GM13976 (cell line): ENCODE results near the gene KNDC1.

Experiments used
- DNase-seq: peaks from one replicate; pipeline ENCODE4 v3.0.0; 2012; ENCODE audit warnings: low spot score
- in situ Hi-C: fragments of 300-500 bp; cut with MboI; formaldehyde crosslinking; loops from one replicate; pipeline ENCODE4 v1.12.0; 2022; ENCODE audit warnings: low sequenced_read_pairs, mixed read lengths, inconsistent platforms; ENCODE audit not compliant: unreplicated experiment
- TF ChIP-seq, protein P1 (sequence below): IDR thresholded peaks from 2 replicates; pipeline ENCODE4 v1.5.1; 2012; ENCODE audit warnings: borderline replicate concordance, mild to moderate bottlenecking; ENCODE audit not compliant: insufficient read depth; ENCODE audit errors: extremely low read depth, missing control alignments, control extremely low read depth

The KNDC1 gene

GRCh38 chr10:133189256-133189655, 29.2 kb downstream of the KNDC1 start:
- TF ChIP-seq, protein P1, sequence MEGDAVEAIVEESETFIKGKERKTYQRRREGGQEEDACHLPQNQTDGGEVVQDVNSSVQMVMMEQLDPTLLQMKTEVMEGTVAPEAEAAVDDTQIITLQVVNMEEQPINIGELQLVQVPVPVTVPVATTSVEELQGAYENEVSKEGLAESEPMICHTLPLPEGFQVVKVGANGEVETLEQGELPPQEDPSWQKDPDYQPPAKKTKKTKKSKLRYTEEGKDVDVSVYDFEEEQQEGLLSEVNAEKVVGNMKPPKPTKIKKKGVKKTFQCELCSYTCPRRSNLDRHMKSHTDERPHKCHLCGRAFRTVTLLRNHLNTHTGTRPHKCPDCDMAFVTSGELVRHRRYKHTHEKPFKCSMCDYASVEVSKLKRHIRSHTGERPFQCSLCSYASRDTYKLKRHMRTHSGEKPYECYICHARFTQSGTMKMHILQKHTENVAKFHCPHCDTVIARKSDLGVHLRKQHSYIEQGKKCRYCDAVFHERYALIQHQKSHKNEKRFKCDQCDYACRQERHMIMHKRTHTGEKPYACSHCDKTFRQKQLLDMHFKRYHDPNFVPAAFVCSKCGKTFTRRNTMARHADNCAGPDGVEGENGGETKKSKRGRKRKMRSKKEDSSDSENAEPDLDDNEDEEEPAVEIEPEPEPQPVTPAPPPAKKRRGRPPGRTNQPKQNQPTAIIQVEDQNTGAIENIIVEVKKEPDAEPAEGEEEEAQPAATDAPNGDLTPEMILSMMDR = no peak
- in situ Hi-C loops = no loop called here
- no peak for DNase-seq

DNA sequence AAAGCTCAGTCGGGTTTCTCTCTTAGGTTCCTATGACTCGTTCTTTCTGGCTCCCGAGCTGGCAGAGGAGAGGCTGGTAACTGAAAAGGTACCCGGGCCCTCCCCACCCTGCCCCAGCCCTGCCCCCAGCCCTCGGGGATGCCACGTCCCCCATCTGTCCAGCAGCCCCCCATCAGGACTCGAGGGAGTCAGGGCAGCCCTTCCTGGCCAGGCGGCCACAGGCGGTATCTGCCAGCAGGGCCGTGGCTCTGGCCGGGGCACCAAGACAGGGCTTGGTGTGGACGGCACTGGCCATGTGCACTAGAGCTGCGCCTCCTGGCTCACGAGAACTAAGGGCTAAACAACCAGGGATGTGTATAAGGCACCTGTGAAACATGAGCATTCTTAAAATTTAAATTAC, 29.7 kb downstream of the KNDC1 start:
- DNase-seq = no peak
- in situ Hi-C loops = no loop called here
- TF ChIP-seq, protein P1 = no peak

DNA sequence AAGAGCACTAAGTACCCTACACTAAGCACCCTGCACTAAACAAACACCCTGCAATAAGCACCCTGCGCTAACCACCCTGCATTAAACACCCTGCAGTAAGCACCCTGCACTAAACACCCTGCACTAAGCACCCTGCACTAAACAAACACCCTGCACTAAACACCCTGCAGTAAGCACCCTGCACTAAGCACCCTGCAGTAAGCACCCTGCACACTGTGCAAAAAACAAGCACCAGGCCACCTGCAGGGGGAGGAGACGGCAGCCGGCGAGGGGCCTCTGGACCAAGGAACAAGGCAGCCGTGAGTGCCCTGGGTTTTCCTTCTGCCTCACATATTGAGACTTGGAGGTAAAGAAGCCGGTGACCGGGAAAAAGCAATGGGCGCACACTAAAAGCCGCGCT, 30.2 kb downstream of the KNDC1 start:
- no peak for DNase-seq
- TF ChIP-seq, protein P1 = no peak
- in situ Hi-C loops = no loop called here

DNA sequence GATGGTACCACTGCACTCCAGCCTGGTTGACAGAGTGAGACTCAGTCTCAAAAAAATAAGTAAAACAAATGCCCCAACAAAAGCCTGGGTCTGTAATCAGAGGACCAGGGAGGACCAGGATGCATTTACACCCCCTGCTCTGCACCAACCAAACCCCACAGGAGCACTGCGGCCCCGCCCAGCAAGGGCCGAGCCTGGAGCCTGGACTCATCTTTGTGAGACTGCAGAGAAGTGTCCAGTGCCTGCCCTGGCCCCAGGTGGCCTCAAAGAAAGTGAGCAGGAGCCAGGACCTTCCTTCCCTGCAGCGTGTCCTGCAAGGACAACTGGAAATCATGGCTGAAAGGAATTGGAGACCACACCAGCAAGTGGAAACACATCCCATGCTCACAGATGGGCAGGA, 31.6 kb downstream of the KNDC1 start:
- DNase-seq = no peak
- TF ChIP-seq, protein P1 = no peak
- in situ Hi-C loops = no loop called here

DNA sequence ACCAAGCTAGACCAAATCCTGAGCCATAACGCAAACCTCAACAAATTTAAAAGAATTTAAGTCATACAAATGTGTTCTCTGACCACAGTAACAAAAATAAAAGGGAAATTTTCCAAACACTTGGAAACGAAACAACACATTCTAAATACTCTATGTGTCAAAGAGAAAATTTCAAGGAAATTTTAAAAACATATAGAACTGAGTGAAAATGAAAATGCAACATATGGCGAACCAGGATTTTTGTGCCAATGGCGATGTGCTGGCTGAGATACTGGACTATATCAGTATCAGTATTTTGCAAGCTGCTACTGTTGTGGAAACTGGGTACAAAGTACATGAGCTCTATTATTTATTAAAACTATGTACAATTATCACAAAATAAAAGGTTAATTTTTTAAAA, 34.1 kb downstream of the KNDC1 start:
- no peak for DNase-seq

GRCh38 chr10:133195096-133195495, 35.1 kb downstream of the KNDC1 start:
- TF ChIP-seq, protein P1 = no peak
- DNase-seq = no peak
- in situ Hi-C loops = no loop called here

More for the DNA sequence above, 34.1 kb downstream of the KNDC1 start:
- TF ChIP-seq, protein P1 = no peak
- in situ Hi-C loops = no loop called here

GRCh38 chr10:133195611-133196010, 35.6 kb downstream of the KNDC1 start:
- DNase-seq = no peak
- TF ChIP-seq, protein P1 = no peak
- in situ Hi-C loops = no loop called here
